Liver (tissue), 9 donors: ENCODE measurements around the gene ATP6V1G3. TPM values are rescaled to one million over a fixed set of nuclear protein-coding genes. Genes with fewer than 3 reads are reported as not detected.

ENCODE experiments used
- DNase-seq: peaks from one replicate; pipeline ENCODE4 v3.0.0-alpha.2; 2017; ENCODE audit warnings: low spot score
- H3K27ac ChIP-seq, 2 donors: one replicate each; pipeline ENCODE4 v1.7.0; 2013; ENCODE audit warnings: inconsistent platforms in 2 of 2, low read length in 2 of 2, control low read depth in 1 of 2, low read depth in 1 of 2, mild to moderate bottlenecking in 1 of 2
- H3K27me3 ChIP-seq, 4 donors: one replicate each; pipeline versions ENCODE4 v1.6.1 to v1.7.0; 2013; ENCODE audit warnings: low read length in 3 of 4, inconsistent platforms in 1 of 4, mild to moderate bottlenecking in 1 of 4, moderate library complexity in 1 of 4; ENCODE audit not compliant: control insufficient read depth in 4 of 4, insufficient read depth in 4 of 4
- H3K36me3 ChIP-seq, 4 donors: one replicate each; pipeline versions ENCODE4 v1.6.1 to v1.7.0; 2013; ENCODE audit warnings: low read length in 3 of 4, mild to moderate bottlenecking in 3 of 4, low read depth in 1 of 4, moderate library complexity in 1 of 4; ENCODE audit not compliant: control insufficient read depth in 4 of 4, insufficient read depth in 3 of 4
- H3K4me1 ChIP-seq, 4 donors: one replicate each; pipeline versions ENCODE4 v1.6.1 to v1.7.0; 2013; ENCODE audit warnings: low read length in 3 of 4, mild to moderate bottlenecking in 3 of 4, moderate library complexity in 1 of 4; ENCODE audit not compliant: control insufficient read depth in 4 of 4, insufficient read depth in 4 of 4
- H3K4me3 ChIP-seq, 3 donors: one replicate each; pipeline versions ENCODE4 v1.6.1 to v1.7.0; 2013; ENCODE audit warnings: low read length in 3 of 3, control low read depth in 1 of 3, low read depth in 1 of 3, mild to moderate bottlenecking in 1 of 3
- H3K9ac ChIP-seq, 2 donors: one replicate each; pipeline ENCODE4 v1.7.0; 2013; ENCODE audit warnings: low read length in 2 of 2, mild to moderate bottlenecking in 2 of 2, moderate library complexity in 2 of 2, control low read depth in 1 of 2, low read depth in 1 of 2
- H3K9me3 ChIP-seq, 4 donors: one replicate each; pipeline versions ENCODE4 v1.6.1 to v1.7.0; 2013; ENCODE audit warnings: low read length in 3 of 4; ENCODE audit not compliant: control insufficient read depth in 4 of 4
- CTCF ChIP-seq: fragments of 150-350 bp; IDR thresholded peaks from 2 replicates; pipeline ENCODE4 v1.5.1; 2017; ENCODE audit warnings: improper control_type of control experiment, low read depth, low read length; ENCODE audit not compliant: missing input control
- EGR1 ChIP-seq, 2 donors: IDR thresholded peaks; 2 replicates each; pipeline ENCODE4 v1.6.1; 2016 to 2018; ENCODE audit warnings: antibody characterized with exemption in 2 of 2, low read depth in 2 of 2
- FOXA1 ChIP-seq: IDR thresholded peaks from 2 replicates; pipeline ENCODE4 v1.6.1; 2016; ENCODE audit warnings: antibody characterized with exemption
- FOXA2 ChIP-seq: IDR thresholded peaks from 2 replicates; pipeline ENCODE4 v1.6.1; 2016; ENCODE audit warnings: antibody characterized with exemption
- GABPA ChIP-seq, 2 donors: IDR thresholded peaks in 1 of 2; conservative IDR thresholded peaks in 1 of 2; 2 replicates each; pipeline ENCODE4 v1.6.1; 2016; ENCODE audit warnings: antibody characterized with exemption in 2 of 2, mild to moderate bottlenecking in 1 of 2, moderate library complexity in 1 of 2
- HNF4A ChIP-seq, 2 donors: conservative IDR thresholded peaks; 2 replicates each; pipeline ENCODE4 v1.6.1; 2016; ENCODE audit warnings: antibody characterized with exemption in 2 of 2, mild to moderate bottlenecking in 2 of 2
- HNF4G ChIP-seq: IDR thresholded peaks from 2 replicates; pipeline ENCODE4 v1.6.1; 2016; ENCODE audit warnings: antibody characterized with exemption
- JUND ChIP-seq, 2 donors: IDR thresholded peaks; 2 replicates each; pipeline ENCODE4 v1.6.1; 2016; ENCODE audit warnings: antibody characterized with exemption in 2 of 2
- MAX ChIP-seq: IDR thresholded peaks from 2 replicates; pipeline ENCODE4 v1.6.1; 2016; ENCODE audit warnings: antibody characterized with exemption
- NR2F2 ChIP-seq: IDR thresholded peaks from 2 replicates; pipeline ENCODE4 v1.6.1; 2016; ENCODE audit warnings: antibody characterized with exemption
- RAD21 ChIP-seq, 2 donors: IDR thresholded peaks; 2 replicates each; pipeline ENCODE4 v1.6.1; 2016; ENCODE audit warnings: antibody characterized with exemption in 2 of 2, mild to moderate bottlenecking in 2 of 2
- REST ChIP-seq: IDR thresholded peaks from 2 replicates; pipeline ENCODE4 v1.6.1; 2016; ENCODE audit warnings: antibody characterized with exemption, mild to moderate bottlenecking
- RXRA ChIP-seq, 2 donors: IDR thresholded peaks; 2 replicates each; pipeline ENCODE4 v1.6.1; 2017 to 2018; ENCODE audit warnings: antibody characterized with exemption in 2 of 2, mild to moderate bottlenecking in 1 of 2
- SP1 ChIP-seq: IDR thresholded peaks from 2 replicates; pipeline ENCODE4 v1.6.1; 2018; ENCODE audit warnings: antibody characterized with exemption, mild to moderate bottlenecking
- YY1 ChIP-seq: IDR thresholded peaks from 2 replicates; pipeline ENCODE4 v1.6.1; 2016; ENCODE audit warnings: antibody characterized with exemption, mild to moderate bottlenecking
- WGBS: extraction: QIAGEN DNeasy Blood & Tissue Kit; methylation state at CpG from one replicate; pipeline ENCODE4 v1.1.7; 2013; 5-methylcytosine and 5-hydroxymethylcytosine counted together
- polyA plus RNA-seq, 2 donors: library from polyadenylated mRNA; stranded (reverse) in 1 of 2; unstranded in 1 of 2; fragments of 200-250 nt in 1 of 2; fragments of >200 nt in 1 of 2; fragmentation: Nextera tagmentation in 1 of 2; extraction: Ambion mirVana in 1 of 2; gene quantifications; one replicate each; pipeline versions ENCODE4 v1.2.1 to v1.2.3, GENCODE V29; 2013 to 2015
- total RNA-seq, 2 donors: library from RNA; depleted of rRNA; stranded (reverse); fragments of >200 nt; gene quantifications; one replicate each; pipeline ENCODE4 v1.2.3, GENCODE V29; 2014
- donor health status: healthy.
- donor health status: healthy.
- donor health status: healthy.
- donor health status: healthy.
- donor health status: healthy.

Gene ATP6V1G3
- total and polyA plus RNA-seq, 4 donors: not detected

GRCh38 chr1:198574325-198574724 is 33.8 kb upstream of the ATP6V1G3 start:
- Histone ChIP-seq H3K4me1 (no peaks in the 10 kb centered on the region), H3K9ac (no peak overlapping the region), H3K36me3 (no peaks in the 10 kb centered on the region), H3K4me3 (no peak overlapping the region), H3K27ac (no peak overlapping the region), H3K27me3 (no peaks in the 10 kb centered on the region), H3K9me3 (no peaks in the 10 kb centered on the region)
- TF ChIP-seq YY1: no peak
- no peak for TF ChIP-seq RAD21 (IDR thresholded peaks at IDR 0.05)
- no peak for TF ChIP-seq JUND (IDR thresholded peaks at IDR 0.05)
- no peak for TF ChIP-seq CTCF
- TF ChIP-seq HNF4A (conservative IDR thresholded peaks at IDR 0.05): no peak
- no peak for TF ChIP-seq MAX
- TF ChIP-seq FOXA2: no peak
- TF ChIP-seq REST: no peak
- TF ChIP-seq NR2F2: no peak
- no peak for TF ChIP-seq SP1
- TF ChIP-seq EGR1 (IDR thresholded peaks at IDR 0.05; ENCODE audit: low read depth in 2 of 2): no peak
- no peak for DNase-seq
- 85% methylated on average over 1 of the region's 1 CpG for WGBS

GRCh38 chr1:198564716-198565115 is 24.2 kb upstream of the ATP6V1G3 start:
- DNase-seq: no peak
- Histone ChIP-seq H3K4me1 (no peaks in the 10 kb centered on the region), H3K36me3 (no peaks in the 10 kb centered on the region), H3K9me3 (no peaks in the 10 kb centered on the region), H3K27me3 (no peaks in the 10 kb centered on the region), H3K9ac (no peak overlapping the region), H3K4me3 (no peak overlapping the region), H3K27ac (no peak overlapping the region)
- WGBS: 89% methylated on average over 1 of the region's 1 CpG
- TF ChIP-seq EGR1 (IDR thresholded peaks at IDR 0.05; ENCODE audit: low read depth in 2 of 2) (no peak), JUND (IDR thresholded peaks at IDR 0.05) (no peak), NR2F2 (no peak), FOXA2 (no peak), YY1 (no peak), RXRA (IDR thresholded peaks at IDR 0.05) (no peak), HNF4A (conservative IDR thresholded peaks at IDR 0.05) (no peak), CTCF (no peak), SP1 (no peak), HNF4G (no peak), RAD21 (IDR thresholded peaks at IDR 0.05) (no peak), GABPA (IDR thresholded peaks at IDR 0.05 in 1 of 2, conservative IDR thresholded peaks at IDR 0.05 in 1 of 2) (no peak), FOXA1 (no peak)
